HG03196 (cell line): ENCODE results near the gene RAB3D.
A peak's percentile ranks its signal among the peaks of the same experiment; 100 is the strongest.
"Not testable (repeated sequence)": the region's sequence is repeated elsewhere in the genome, so short reads cannot be mapped to it uniquely, and the experiment has no call there.

Experiments used
- ATAC-seq: cut with Tn5 transposase; IDR thresholded peaks from one replicate; pipeline ENCODE4 v1.9.1; 2021; ENCODE audit not compliant: unreplicated experiment

RAB3D gene, protein sequence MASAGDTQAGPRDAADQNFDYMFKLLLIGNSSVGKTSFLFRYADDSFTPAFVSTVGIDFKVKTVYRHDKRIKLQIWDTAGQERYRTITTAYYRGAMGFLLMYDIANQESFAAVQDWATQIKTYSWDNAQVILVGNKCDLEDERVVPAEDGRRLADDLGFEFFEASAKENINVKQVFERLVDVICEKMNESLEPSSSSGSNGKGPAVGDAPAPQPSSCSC

DNA sequence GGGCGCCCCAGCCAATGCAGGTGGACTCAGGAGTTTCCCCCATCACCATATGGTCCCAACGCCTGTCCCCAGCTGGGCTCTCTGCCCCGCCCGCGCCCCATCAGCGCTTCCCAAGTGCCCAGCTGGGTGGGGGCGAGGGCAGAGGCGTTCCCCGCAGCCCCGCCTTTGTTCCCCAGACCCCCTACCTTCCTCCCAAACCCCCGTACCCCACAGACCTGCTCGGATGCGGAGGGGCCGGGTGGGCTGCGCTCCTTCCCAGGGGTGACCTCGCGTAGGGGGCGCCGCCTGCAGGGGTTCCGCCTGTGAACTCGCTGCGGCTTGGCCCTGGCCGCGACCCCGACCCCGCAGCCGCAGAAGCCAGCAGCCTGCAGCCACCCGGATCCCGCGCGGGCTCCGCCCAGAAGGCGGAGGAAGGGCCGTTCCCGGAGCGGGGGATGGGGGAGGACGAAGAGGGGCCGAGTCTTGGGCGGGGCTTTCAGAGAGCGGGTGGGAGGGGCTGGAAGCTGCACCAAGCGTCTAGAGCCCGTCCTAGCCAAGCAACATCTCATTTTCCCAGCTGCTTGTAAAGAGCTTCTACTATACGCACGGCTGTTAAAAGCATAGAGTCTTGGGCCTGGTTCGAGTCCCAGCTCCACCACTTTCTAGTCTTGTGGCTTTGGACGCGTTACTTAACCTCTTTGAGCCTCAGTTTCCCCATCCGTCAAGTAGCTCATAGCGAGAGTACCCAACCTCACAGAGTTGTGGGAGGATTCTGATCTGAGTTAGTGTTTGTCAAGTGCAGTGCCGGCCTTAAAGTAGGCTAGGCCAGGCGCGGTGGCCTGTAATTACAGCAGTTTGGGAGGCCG lies at the start of gene RAB3D:
Gene RAB3D, minus strand, starts transcription at position 404 of the 845 bp plus-strand sequence. CDS start 2,258 bp downstream, outside the sequence.
- ATAC-seq: peak; percentile 68

DNA sequence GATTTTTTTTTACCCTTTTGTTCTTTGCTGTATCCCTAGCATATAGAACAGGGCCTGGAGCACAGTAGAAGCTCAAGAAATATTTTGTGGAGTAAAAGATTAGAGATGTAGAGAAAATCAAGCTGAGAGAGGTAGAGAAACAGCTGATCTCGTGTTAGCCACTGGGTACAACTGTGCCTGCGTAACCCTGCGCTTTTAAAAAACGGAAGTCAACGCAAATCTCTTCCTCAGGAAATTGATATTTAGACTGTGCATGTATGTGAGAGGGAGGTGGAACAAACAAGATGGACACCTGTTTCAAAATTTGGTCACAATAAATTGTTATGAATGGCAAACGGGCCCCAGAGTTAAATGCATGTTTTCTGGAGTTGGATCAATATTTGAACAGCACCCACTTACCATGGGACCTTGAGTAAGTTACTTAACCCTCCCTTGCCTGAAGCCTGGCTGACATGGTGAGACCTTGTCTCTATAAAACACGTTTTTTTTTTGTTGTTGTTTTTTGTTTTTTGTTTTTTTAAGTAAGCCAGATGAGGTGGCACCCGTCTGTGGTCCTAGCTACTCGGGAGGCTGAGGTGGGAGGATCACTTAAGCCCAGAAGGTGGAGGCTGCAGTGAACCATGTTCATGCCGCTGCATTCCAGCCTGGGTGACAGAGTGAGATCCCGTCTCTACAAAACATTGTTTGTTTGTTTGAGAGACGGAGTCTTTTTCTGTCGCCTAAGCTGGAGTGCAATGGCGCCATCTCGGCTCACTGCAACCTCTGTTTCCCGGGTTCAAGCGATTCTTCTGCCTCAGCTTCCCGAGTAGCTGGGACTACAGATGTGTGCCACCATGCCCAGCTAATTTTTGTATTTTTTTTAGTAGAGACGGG lies 47.9 kb upstream of the RAB3D start:
- no peak for ATAC-seq

DNA sequence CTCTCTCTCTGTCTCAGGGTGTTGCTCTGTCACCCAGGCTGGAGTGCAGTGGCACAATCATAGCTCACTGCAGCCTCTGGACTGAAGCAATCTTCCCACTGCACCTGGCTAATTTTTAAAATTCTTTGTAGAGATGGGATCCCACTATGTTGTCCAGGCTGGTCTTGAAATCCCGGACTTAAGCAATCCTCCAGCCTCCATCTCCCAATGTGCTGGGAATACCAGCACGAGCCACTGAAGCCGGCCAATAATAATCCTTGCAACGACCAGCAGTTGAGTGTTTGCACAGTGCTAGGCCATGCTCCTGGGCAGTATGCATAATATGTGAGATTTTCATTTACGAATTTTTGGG lies 45.3 kb upstream of the RAB3D start:
- no peak for ATAC-seq

DNA sequence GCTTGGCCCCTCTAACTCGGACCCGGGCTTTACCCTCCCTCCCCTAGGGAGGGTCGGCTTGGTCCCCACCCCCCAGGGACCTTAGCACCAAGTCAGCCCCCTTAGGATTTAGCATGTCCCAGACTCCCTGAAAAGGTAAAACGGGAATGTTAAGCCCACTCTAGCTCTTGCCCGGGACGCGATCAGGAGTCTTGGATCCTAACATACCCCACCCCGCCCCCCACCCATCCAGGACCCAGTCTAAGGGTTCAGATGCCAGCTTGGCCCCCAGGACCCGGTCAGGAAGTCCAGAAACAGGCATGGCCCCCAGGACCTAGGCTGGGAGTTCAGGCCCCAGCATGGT lies 44.2 kb upstream of the RAB3D start:
- ATAC-seq: no peak

DNA sequence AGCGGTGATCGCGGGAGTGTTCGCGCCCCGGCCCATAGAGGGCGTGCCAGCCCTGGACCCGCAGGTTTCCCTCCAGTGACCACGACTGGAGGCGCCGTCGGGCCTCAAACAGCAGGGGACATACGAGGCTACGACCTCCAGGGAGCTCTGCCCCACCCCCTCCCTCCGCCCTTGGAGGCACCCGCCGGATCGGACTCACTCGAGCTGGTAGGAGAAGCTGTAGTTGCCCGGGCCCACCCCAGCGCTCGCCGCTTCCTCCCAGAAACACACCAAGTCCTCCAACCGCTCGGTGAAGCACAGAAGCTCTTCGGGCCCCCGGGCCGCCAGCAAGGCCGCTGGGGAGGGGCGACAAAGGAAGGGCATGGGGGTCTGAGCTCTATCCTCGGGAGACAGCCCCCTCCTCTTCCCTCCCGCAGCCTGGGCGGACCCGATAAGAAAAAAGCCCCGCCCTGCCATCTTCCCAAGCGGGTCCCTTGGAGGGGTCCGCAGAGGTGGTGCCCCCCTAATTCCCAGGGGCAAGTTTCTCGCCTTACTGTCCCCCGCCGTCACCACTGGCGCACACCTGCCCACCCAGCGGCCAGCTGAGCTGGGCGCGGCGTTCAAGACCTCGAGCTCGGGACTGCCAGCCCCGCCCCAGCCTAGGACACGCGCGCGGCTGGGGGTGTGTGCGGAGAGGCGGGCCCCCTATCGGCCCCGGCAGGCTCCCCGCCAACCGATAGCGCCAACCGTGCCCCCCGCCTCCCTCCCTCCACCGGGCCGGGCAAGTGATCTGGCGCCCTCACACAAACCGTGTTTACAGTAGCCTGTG lies 43.6 kb upstream of the RAB3D start:
- no peak for ATAC-seq

DNA sequence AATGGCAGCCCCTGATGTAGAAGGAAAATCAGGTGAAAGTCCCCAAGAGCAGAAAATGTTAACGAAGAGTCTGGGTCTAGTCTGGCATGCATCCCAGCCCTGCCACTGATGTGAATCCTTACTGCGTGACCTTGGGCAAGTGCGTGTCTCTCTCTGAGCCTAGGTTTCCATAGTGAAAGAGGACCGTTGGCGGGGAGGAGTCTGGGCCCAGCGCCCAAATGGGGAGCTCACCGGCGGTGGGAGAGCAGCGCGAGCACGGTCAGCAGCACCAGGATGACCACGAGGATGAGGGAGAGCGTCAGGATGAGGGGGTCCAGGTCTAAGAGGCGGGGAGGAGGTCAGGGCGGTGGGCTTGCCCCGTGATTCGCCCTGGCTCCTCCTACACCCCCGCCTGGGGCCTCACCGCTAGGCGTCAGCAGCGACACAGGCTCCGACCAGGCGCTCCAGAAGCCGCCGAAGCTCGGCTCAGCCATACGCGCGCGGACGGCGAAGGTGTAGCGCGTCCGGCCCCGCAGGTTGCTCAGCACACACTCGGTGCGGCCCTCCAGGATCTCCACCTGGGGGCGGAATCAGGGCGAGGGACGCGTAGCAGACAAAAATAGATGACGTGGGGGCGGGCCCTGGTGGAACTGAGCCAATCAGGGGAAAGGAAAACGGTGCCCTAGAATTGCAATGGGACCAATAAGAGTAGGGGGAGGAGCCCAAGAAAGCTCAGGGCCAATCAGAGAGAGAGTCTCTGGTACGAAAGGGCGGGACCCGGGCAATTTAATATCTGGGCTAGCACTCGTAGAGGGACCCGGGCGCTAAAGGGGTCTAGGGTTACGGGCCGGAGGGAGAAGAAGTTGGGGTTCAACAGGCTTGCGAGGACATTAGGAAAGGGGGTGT lies 41.4 kb upstream of the RAB3D start:
- ATAC-seq: peak; percentile 65

DNA sequence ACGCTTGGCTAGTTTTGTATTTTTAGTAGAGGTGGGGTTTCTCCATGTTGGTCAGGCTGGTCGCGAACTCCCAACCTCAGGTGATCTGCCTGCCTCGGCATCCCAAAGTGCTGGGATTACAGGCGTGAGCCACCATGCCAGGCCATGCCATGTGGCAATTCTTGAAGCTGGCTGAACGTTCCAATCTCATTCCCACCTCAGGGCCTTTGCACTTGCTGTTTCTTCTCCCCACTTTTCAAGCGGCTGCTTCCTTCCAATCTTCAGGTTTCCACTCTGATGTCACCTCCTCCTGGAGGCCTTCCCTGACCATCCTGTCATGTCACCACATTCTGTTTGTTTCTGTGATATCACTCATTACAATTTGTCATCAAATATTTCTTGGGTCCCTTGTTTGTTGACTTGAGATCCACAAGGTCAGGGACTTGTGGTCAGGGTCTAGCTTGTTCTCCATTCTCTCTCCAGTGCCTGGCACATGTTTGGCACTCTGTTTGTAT lies 40.4 kb upstream of the RAB3D start:
- ATAC-seq: no peak

DNA sequence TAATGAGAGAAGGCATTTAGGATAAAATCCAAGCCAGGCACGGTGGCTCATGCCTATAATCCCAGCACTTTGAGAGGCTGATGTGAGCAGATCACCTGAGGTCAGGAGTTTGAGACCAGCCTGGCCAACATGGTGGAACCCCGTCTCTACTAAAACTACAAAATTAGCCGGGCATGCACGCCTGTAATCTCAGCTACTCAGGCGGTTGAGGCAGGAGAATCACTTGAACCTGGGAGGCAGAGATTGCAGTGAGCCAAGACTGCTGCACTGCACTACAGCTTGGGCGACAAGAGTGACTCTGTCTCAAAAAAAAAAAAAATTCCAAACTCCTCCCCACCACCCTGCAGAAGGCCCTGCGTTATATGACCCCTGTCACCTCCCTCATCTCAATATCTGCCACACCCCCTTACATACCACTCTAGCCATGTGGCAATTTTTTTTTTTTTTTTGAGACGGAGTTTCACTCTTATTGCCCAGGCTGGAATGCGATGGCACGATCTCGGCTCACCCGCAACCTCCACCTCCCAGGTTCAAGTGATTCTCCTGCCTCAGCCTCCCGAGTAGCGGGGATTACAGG lies 39.9 kb upstream of the RAB3D start:
- ATAC-seq: not testable (repeated sequence)

DNA sequence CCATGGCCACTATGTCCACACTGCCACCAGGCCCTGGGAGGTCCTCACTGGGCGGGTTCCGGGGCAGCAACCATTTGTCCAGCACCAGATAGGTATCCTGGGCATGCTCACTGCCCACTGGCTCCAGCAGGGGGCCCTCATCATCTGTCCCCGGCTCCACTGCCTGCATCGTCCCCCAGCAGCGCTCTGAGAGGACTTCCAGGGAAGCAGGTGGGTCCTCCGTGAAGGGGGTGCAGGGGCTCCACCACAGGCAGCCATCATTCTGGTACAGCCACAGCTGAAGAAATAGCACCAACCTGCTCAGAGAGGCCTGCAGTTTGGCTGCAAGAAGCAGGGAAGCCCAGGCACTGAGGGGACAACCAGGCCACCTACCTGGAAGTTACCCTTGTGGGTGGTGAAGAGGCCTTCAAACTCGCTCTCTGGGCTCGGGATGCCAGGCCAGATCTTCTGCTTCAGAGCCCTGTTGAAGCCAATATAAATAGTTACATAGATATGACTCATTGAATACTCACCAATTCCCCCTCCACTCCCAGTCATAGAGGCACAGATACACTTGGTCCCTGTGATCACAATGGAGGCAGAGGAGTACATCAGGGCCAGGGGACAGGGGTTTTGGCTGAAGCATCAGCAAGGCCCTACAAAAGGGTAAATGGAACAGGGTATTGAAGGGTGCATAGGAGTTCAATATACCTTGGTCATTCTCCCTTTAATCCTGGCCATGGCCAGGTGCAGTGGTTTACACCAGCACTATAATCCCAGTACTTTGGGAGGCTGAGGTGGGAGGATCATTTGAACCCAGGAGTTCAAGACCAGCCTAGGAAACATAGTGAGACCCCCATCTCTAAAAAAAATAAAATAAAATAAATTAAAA lies 39.1 kb upstream of the RAB3D start:
- ATAC-seq: no peak

DNA sequence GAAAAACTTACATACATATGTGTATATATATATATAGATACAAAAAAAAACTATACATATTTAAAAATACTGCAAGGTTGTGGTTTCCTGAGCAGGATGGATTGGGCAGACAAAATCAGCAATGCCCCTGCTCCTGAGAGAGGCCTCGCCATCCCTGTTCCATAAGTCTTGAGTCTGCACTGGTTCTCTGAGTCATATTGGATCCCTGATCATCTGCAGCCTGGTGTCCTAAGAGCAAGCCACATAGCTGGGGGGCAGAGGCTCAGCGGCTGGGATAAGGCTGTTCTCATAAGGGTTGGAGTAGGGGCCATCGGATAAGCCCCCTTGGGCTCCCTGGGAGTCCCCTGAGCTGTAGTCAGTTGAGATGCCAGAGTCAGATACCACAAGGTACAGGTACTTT lies 38.3 kb upstream of the RAB3D start:
- no peak for ATAC-seq

DNA sequence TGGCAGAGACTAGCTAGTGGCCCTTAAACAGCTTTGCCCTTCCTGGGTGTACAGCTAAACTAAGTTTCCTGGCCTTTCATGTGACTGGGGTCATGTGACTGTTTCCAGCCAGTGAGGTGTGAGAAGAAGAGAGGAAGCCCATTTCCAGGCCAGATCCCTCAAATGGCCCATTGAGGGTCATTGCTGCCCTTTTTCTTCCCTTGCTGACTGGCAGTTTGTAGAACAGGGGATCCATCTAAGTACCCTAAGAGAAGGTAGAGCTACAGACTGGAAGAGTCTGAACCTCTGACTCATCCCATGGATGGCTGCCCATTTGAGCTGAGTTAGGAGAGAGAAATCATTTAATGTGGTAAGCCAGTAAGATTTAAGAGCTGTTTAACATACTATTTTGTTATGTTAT lies 37.8 kb upstream of the RAB3D start:
- no peak for ATAC-seq

DNA sequence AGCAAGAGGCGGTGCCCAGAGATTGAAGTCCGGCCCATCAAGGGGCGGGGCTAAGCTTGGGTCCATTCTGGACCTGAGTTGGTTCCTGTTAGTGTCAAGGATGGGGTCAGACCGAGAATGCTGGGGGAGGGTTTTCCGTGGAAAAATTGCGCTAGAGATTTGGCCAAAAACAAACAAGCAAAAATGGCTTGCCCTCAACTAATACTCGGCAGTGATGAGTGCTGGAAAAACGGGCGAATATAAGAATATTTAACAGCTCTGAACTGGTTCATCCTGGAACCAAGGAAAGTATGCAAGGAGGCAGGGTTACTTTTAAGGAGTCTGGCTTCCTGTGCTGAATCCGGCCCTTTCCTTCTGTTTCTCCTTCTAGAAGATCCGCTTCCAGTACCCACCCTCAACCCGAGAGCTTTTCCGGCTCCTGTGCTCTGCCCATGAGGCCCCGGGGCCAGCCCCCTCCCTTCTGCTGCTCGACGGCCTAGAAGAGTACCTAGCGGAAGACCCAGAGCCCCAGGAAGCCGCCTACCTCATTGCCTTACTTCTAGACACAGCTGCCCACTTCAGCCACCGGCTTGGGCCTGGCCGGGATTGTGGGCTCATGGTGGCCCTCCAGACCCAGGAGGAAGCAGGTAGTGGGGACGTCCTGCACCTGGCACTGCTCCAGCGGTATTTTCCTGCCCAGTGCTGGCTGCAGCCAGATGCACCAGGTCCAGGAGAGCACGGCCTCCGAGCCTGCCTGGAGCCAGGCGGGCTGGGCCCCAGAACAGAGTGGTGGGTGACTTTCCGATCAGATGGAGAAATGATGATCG lies 35.9 kb upstream of the RAB3D start:
- ATAC-seq: peak; percentile 26

DNA sequence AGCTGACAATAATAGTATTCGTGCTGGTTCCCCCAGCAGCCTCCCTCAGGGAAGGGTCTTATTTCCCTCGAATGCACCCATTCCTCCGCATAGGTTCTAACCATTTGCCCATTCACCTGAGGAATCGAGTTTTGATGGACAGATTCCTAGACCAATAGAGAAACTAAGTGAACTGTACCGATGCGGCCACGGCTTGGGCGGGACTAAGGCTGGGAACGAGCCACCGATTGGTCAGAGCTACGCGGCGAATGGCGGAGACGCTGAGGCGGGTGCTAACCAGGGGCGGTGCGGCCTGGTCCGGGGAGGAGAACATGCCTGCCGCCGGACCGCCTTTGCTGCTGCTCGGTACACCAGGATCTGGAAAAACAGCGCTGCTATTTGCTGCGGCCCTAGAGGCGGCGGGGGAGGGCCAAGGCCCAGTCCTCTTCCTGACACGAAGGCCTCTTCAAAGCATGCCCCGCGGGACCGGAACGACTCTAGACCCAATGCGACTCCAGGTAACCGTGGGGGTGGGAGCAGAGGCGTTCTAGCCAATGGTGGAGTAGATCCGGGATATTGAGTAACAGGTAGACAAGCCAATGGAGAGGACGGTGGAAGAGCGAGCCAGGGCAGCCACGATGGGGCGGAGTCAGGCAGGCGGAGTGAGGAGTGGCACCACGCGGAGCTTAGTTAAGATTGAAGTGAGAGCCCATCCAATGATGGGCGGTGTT lies 35.1 kb upstream of the RAB3D start, which contains the start of gene SWSAP1:
Gene SWSAP1, plus strand, starts transcription at position 234 of the 710 bp plus-strand sequence. Its CDS starts 15 bp downstream, at position 249.
- ATAC-seq: peak; percentile 87

DNA sequence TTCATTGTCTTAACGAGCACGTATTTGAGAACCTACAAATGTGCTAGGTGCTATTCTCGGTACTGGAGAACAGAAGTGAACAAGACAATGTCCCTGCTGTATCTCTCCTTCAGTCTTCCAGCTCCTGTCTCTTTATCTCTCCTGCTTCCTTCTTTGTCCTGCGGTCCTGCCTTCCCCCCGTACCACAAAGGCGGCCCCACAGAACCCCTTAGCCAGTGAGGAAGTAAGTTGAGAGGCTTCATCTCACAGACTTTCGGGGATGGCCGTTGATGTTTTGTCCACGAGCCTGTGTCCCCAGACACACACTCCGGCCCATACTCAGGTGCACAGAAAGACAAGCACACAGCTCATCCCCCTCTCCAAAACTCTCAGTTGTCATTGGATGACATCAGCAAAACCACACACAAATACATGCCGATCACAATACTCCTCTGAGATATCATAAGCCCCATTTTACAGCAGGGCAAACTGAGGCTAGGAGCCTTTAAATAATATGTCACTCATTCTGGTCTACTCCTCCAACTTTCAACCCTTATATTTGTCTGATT lies 34.5 kb upstream of the RAB3D start:
- ATAC-seq: no peak

DNA sequence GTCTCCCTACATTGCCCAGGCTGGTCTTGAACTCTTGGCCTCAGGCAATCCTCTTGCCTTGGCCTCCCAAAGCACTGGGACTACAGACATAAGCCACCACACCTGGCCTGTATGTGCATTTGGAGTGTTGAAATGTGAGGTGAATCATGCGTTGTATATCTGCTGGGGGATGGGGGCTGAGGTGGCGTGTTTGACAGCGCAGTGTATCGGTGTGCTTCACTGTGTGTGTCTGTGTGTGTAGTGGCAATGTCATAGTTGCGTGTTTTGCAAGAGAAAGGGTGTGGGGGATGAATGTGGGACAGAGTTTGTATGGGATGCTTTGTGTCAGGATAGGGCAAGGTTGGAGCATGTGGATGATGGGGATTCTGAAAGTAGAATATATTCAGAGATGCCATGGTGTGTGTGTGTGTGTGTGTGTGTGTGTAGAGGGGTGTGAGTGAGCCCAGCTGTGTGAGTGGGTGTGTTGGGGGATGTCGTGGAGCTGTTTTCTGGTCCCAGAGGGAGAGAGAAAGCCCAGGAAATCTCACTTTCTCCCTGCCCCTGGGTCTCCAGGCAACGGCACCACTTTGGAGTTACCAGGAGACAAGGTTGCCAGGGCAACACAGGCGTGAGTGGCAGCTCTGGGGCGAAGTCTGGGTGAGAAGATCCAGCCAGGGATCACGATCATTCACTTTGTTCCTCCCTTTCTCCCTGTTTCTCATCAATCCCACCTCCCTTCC lies 33.9 kb upstream of the RAB3D start:
- ATAC-seq: no peak

DNA sequence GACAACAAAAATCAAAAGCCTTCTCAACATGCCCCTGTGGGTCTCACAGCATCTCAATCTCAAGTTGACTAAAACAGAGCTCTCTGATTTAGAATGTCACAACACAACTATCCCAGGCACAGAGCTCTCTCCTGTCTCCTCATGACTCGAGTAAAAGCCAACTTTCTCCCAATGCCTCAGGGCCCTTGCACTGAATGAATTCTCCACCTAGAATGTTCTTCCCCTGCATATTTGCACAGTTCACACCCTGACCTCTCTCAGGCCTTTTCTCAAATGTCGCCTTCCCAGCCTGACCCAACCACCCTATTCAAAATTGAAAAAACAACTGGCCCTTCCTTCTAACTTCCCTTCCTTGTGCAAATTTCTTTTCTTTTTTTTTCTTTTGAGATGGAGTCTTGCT lies 31.3 kb upstream of the RAB3D start:
- ATAC-seq: no peak
